Spinal cord (tissue), 10 donors: ENCODE results near the gene KRTAP4-11. TPM values are rescaled to one million over a fixed set of nuclear protein-coding genes. Genes with fewer than 3 reads are reported as not detected.
"Not testable (repeated sequence)": the region's sequence is repeated elsewhere in the genome, so short reads cannot be mapped to it uniquely, and the experiment has no call there.

Experiments
- DNase-seq, 6 donors: peaks; one replicate each; pipeline versions ENCODE4 v3.0.0 to v3.0.0-alpha.2; 2013 to 2015; ENCODE audit warnings: low spot score in 6 of 6, low read depth in 4 of 6
- H3K27ac ChIP-seq: one replicate; pipeline ENCODE4 v1.5.1; 2013; ENCODE audit warnings: low read depth, low read length, control low read depth
- H3K27me3 ChIP-seq: one replicate; pipeline ENCODE4 v1.6.1; 2013; ENCODE audit warnings: low read length; ENCODE audit not compliant: control insufficient read depth, insufficient read depth
- H3K36me3 ChIP-seq: one replicate; pipeline ENCODE4 v1.6.1; 2013; ENCODE audit warnings: low read length; ENCODE audit not compliant: control insufficient read depth, insufficient read depth
- H3K4me1 ChIP-seq: one replicate; pipeline ENCODE4 v1.6.1; 2013; ENCODE audit warnings: low read length; ENCODE audit not compliant: control insufficient read depth, insufficient read depth
- H3K4me3 ChIP-seq: one replicate; pipeline ENCODE4 v1.5.1; 2013; ENCODE audit warnings: low read depth, low read length, control low read depth
- H3K9me3 ChIP-seq: one replicate; pipeline ENCODE4 v1.6.1; 2013; ENCODE audit warnings: low read length; ENCODE audit not compliant: control insufficient read depth, insufficient read depth
- WGBS: methylation state at CpG from one replicate; pipeline ENCODE4 v1.1.5; 2013; ENCODE audit warnings: missing lambda C conversion rate; ENCODE audit not compliant: insufficient coverage; 5-methylcytosine and 5-hydroxymethylcytosine counted together
- polyA plus RNA-seq, 2 donors: library from polyadenylated mRNA; unstranded; fragments of 120-200 nt; gene quantifications; one replicate each; pipeline ENCODE4 v1.2.1, GENCODE V29; 2013; ENCODE audit not compliant: insufficient read length in 2 of 2
- total RNA-seq, 2 donors: library from RNA; depleted of rRNA in 1 of 2; stranded (reverse); fragments of 120-200 nt in 1 of 2; fragments of >200 nt in 1 of 2; gene quantifications; one replicate each; pipeline versions ENCODE4 v1.2.3 to v1.2.4, GENCODE V29; 2013 to 2014
- donor health status: healthy.

KRTAP4-11 gene
- total and polyA plus RNA-seq, 4 donors = not detected

- Histone ChIP-seq H3K4me1 (no peaks in the 10 kb centered on the region), H3K27ac (no peak overlapping the region), H3K36me3 (no peaks in the 10 kb centered on the region), H3K4me3 (no peak overlapping the region), H3K27me3 (no peaks in the 10 kb centered on the region), H3K9me3 (no peaks in the 10 kb centered on the region)
- DNase-seq = no peak
- no CpG with 5 or more reads among the region's 3 CpGs for WGBS
Observed at GRCh38 chr17:41126412-41126811, 8.2 kb upstream of the KRTAP4-11 start.

GRCh38 chr17:41125064-41125463 lies 6.9 kb upstream of the KRTAP4-11 start:
- Histone ChIP-seq H3K4me3 (no peak overlapping the region), H3K9me3 (no peaks in the 10 kb centered on the region), H3K27me3 (no peaks in the 10 kb centered on the region), H3K36me3 (no peaks in the 10 kb centered on the region), H3K4me1 (no peaks in the 10 kb centered on the region), H3K27ac (no peak overlapping the region)
- WGBS = no CpG with 5 or more reads among the region's 2 CpGs
- no peak for DNase-seq

GRCh38 chr17:41123991-41124371 lies 5.8 kb upstream of the KRTAP4-11 start, which contains the start of gene KRTAP4-12:
Gene KRTAP4-12 (minus strand): TSS chr17:41124182. CDS start chr17:41124122, 60 bp downstream.
- DNase-seq, H3K36me3 ChIP-seq, H3K4me3 ChIP-seq, H3K9me3 ChIP-seq, H3K27me3 ChIP-seq, H3K27ac ChIP-seq, H3K4me1 ChIP-seq: not testable (repeated sequence)
- WGBS = 45% methylated on average over 2 of the region's 3 CpGs

GRCh38 chr17:41123292-41123990 lies 5.3 kb upstream of the KRTAP4-11 start:
- WGBS = 84% methylated on average over 11 of the region's 12 CpGs
- H3K4me1 ChIP-seq = not testable (repeated sequence)

GRCh38 chr17:41121742-41122141 lies 3.6 kb upstream of the KRTAP4-11 start:
- DNase-seq = no peak
- WGBS = 100% methylated on average over 1 of the region's 2 CpGs
- Histone ChIP-seq H3K4me3 (no peak overlapping the region), H3K36me3 (no peaks in the 10 kb centered on the region), H3K27ac (no peak overlapping the region), H3K4me1 (no peaks in the 10 kb centered on the region), H3K9me3 (no peaks in the 10 kb centered on the region), H3K27me3 (no peaks in the 10 kb centered on the region)

More at GRCh38 chr17:41123292-41123990, 5.3 kb upstream of the KRTAP4-11 start:
- not testable (repeated sequence) for H3K9me3 ChIP-seq, H3K4me3 ChIP-seq, DNase-seq, H3K27ac ChIP-seq, H3K36me3 ChIP-seq, H3K27me3 ChIP-seq

GRCh38 chr17:41119696-41120690 lies 1.8 kb upstream of the KRTAP4-11 start:
- not testable (repeated sequence) for H3K4me1 ChIP-seq, H3K27me3 ChIP-seq, H3K4me3 ChIP-seq, H3K9me3 ChIP-seq, DNase-seq, H3K36me3 ChIP-seq, H3K27ac ChIP-seq
- no CpG with 5 or more reads among the region's 11 CpGs for WGBS

- no CpG with 5 or more reads among the region's 4 CpGs for WGBS
- Histone ChIP-seq H3K27me3 (no peaks in the 10 kb centered on the region), H3K4me1 (no peaks in the 10 kb centered on the region), H3K4me3 (no peak overlapping the region), H3K9me3 (no peaks in the 10 kb centered on the region), H3K27ac (no peak overlapping the region), H3K36me3 (no peaks in the 10 kb centered on the region)
- DNase-seq = no peak
Observed at GRCh38 chr17:41118721-41119120, 548 bp upstream of the KRTAP4-11 start.

- no peak for DNase-seq
- H3K4me3 ChIP-seq = no peak overlapping the region
- H3K36me3 ChIP-seq = no peaks in the 10 kb centered on the region
- H3K9me3 ChIP-seq = peaks cover 2% of the 10 kb centered on the region
- no peak overlapping the region for H3K27ac ChIP-seq
- H3K4me1 ChIP-seq = no peaks in the 10 kb centered on the region
- 40% methylated on average over 2 of the region's 5 CpGs for WGBS
- no peaks in the 10 kb centered on the region for H3K27me3 ChIP-seq
Observed at GRCh38 chr17:41116297-41116696, 1.9 kb downstream of the KRTAP4-11 start.

- H3K36me3 ChIP-seq = no peaks in the 10 kb centered on the region
- H3K27ac ChIP-seq = no peak overlapping the region
- no peak for DNase-seq
- H3K27me3 ChIP-seq = no peaks in the 10 kb centered on the region
- H3K4me3 ChIP-seq = no peak overlapping the region
- WGBS = no CpG with 5 or more reads among the region's 2 CpGs
- no peaks in the 10 kb centered on the region for H3K4me1 ChIP-seq
- H3K9me3 ChIP-seq = peaks cover 2% of the 10 kb centered on the region
Observed at GRCh38 chr17:41111151-41111885, 6.9 kb downstream of the KRTAP4-11 start.
